Fibroblast of skin of scalp (primary cell): ENCODE data around the gene NCBP2.
A peak's percentile ranks its signal among the peaks of the same experiment; 100 is the strongest.

ENCODE experiments used
- DNase-seq: peaks from one replicate; pipeline ENCODE4 v3.0.0-alpha.2; 2013

NCBP2 gene

GRCh38 chr3:196938576-196938975, 3.8 kb downstream of the NCBP2 start:
- DNase-seq = no peak

DNA sequence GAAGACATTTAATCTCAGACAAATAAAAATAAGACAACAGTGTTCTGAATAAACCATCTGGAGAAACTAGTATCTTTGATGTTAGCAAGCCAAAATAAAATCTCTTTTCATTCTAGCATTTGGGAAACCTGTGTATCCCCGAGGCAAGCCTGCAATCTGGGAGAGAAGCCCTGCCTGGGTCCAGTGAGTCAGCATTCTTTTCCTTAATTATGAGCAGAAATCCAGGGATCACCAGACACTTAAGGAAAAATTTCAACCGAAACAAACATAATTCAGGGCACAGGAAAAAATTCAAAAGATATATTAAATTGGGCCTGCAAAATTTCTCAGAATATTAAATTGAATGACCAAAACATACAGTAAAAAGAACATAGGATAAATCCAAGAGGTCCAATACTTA, 4.2 kb downstream of the NCBP2 start:
- no peak for DNase-seq

GRCh38 chr3:196936288-196936687, 6.0 kb downstream of the NCBP2 start:
- no peak for DNase-seq

- DNase-seq = no peak
Observed at GRCh38 chr3:196932600-196932999, 9.7 kb downstream of the NCBP2 start.

DNA sequence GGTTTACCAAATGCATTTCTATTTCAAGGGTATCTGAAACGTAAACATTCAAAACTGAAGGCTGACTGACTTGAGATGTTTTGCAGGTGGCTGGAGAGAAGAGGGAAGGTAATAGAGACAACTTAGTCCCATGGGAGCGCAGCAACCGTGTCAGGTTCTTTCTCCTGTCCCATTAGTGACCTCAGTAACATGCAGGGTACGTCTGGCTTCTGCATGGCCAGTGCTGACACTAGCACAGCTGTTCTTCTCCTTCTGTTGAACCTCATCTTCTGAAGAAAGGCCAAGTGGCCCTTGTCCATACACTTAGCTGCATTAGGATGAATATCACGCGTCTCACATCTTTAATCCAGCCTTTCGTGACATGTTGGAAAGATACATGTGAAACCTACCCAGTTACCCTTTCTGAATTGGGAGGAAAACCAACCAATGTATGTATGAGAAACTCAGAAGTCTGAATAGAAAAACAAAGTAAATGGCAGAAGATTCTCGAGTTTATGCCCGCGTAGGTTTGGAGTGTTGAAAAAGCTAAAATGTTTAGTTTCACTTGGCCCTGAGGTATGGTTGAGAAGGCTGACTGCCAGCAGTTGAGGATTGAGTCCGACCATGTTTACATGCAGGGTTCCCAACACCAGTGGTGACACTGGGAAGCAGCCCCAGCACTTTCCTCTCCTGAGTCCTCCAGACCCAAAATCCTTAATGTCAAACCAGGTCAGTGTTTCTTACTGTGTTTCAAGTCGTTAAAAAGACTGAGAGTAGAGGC, 10.3 kb downstream of the NCBP2 start:
- DNase-seq = no peak

GRCh38 chr3:196931157-196931556, 11.2 kb downstream of the NCBP2 start:
- DNase-seq = no peak

- no peak for DNase-seq
Observed at GRCh38 chr3:196927571-196928453, 14.5 kb downstream of the NCBP2 start.

DNA sequence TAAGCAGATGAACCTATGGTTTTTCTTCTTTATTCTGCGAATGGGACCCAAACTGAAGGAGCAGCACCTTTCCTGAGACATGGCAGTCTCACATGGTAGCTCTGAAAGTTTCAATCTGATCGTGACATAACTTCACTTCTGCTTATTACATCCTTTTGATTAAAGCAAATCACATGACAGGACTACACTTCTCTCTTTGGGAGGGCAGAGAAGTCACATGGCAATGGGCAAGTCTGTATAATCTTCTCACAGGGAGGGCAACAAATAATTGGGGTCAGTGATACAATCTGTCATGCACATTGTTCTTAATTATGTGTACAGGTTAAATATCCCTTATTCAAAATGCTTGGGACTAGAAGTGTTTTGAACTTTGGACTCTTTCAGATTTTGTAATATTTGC, 21.6 kb downstream of the NCBP2 start:
- DNase-seq = no peak

GRCh38 chr3:196918968-196919367, 23.4 kb downstream of the NCBP2 start:
- DNase-seq = no peak

DNA sequence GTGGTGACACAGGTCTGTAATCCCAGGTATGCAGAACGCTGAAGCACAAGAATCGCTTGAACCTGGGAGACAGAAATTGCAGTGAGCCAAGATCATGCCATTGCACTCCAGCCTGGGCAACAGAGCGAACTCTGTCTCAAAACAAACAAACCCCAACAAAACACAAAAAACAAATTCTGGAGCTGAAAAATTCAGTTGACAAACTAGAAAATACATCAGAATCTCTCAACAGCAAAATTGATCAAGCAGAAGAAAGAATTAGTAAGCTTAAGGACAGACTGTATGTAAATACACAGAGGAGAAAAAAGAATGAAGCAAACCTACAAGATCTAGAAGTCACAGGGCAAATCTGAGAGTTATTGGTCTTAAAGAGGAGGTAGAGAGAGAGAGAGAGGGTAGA, 25.3 kb downstream of the NCBP2 start:
- no peak for DNase-seq

DNA sequence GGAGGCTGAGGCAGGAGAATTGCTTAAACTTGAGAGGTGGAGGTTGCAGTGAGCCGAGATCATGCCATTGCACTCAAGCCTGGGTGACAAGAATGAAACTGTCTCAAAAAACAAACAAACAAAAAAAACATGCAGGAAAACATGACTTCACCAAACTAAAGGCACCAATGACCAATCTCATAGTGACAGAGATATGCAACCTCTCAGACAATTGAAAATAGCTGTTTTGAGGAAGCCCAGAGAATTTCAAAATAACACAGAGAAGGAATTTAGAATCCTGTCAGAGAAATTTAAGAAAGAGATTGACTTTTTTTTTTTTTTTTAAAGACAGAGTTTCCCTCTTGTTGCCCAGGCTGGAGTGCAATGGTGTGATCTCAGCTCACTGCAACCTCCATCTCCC, 26.1 kb downstream of the NCBP2 start:
- no peak for DNase-seq

- DNase-seq = no peak
Observed at GRCh38 chr3:196915375-196915774, 27.0 kb downstream of the NCBP2 start.

DNA sequence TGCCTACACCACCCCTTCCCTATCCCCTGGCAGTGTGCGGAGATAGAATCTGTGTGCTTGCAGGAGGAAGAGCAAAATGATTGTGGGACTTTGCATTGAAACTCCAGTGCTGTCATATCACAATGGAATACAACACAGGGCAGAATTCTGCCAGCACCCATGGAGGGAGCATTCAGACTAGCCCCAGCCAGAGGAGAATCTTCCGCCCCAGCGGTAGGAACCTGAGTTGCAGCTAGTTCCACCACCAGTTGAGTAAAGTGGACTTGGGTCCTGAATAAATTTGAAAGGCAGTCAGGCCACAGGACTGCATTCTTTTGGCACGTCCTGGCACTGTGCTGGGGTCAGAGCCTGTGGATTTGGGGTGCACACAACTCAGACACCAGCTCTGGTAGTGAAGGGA, 27.5 kb downstream of the NCBP2 start:
- DNase-seq = no peak

- no peak for DNase-seq
Observed at GRCh38 chr3:196903740-196904139, 38.6 kb downstream of the NCBP2 start.

DNA sequence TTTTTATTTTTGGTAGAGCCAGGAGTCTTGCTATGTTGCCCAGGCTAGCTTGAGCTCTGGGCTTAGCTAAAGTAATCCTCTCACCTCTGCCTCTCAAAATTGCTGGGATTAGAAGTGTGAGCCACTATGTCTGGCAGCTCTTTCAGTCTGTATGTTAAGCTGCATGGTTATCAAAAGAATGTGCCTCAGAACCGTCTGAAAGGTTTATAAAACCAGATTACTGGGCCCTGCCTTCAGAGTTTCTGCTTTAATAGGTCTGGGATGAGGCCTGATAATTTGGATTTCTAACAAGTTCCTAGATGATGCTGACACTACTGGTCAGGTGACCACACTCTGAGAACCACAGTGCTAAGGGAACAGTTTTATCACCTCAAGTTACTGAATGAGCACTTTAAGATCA, 40.0 kb downstream of the NCBP2 start:
- DNase-seq = no peak

DNA sequence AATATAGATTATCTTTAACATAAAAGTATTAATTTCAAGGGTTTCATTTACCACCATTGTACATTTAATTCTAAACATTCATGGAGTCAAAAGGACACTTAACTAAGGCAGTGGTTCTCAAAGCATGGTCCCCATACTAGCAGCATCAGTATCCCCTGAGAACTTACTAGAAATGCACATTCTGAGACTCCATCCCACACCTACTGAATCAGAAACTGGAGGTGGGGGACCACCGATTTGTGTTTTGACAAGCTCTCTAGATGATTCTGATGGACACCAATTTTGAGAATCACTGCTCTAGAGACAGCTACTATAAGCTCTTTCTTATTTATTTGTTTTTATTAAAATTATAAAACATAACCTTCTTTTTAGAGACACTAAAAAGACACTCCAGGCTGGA, 40.6 kb downstream of the NCBP2 start:
- no peak for DNase-seq

- no peak for DNase-seq
Observed at GRCh38 chr3:196896229-196896628, 46.1 kb downstream of the NCBP2 start.

DNA sequence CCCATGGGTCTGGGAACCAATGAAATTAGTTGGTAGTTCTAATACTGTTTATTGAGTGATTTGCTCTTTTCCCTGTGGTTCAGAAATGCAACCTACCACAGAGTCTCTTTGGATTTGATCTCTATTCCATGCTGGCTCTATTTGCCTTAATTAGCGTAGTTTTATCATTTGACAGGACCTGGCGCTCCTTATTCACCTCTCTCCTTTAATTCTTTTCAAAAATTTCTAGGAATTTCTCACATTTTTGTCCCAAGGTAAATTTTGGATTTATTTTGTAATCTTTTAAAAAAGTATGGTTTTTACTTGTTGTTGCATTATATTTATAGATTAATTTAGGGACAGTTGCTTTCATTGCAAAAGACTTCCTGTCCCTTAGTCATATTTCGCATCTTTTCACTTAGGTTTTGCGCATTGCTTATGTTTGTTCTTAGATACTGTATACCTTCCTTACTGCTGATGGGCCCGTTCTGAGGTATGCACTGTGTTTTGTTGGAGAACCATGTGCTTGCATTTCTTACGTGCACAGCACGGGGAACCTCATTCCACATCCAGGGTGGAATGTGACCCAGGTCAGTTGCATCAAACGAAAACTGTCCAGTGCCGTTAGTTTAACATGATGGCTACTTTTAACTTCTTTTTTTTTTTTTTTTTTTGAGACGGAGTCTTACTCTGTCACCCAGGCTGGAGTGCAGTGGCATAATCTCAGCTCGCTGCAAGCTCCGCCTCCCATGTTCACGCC, 47.6 kb downstream of the NCBP2 start:
- no peak for DNase-seq

- DNase-seq = peak; percentile 47
Observed at GRCh38 chr3:196889844-196890708, 52.3 kb downstream of the NCBP2 start.

DNA sequence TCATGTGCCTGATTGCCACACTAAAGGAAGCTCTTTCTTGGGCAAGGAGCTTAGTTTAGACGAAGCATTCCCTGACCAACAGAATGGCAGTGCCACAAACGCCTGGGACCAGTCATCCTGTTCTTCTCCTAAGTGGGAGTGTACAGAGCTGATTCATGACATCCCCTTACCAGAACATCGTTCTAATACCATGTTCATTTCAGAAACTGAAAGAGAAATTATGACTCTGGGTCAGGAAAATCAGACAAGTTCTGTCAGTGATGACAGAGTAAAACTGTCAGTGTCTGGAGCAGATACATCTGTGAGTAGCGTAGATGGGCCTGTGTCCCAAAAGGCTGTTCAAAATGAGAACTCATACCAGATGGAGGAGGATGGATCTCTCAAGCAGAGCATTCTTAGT, 56.2 kb downstream of the NCBP2 start:
- DNase-seq = no peak
